Activated T-helper 9 cell treated with anti-CD3 and anti-CD28 coated beads, Interleukin-2, amount 50 U/mL, for 16 hours (primary cell): ENCODE results near the gene ZNF57.
"Not testable (repeated sequence)": the region's sequence is repeated elsewhere in the genome, so short reads cannot be mapped to it uniquely, and the experiment has no call there.

ENCODE experiments used
- DNase-seq: peaks from one replicate; pipeline ENCODE4 v3.0.0-alpha.2; 2020; ENCODE audit warnings: low read depth

ZNF57 gene

DNA sequence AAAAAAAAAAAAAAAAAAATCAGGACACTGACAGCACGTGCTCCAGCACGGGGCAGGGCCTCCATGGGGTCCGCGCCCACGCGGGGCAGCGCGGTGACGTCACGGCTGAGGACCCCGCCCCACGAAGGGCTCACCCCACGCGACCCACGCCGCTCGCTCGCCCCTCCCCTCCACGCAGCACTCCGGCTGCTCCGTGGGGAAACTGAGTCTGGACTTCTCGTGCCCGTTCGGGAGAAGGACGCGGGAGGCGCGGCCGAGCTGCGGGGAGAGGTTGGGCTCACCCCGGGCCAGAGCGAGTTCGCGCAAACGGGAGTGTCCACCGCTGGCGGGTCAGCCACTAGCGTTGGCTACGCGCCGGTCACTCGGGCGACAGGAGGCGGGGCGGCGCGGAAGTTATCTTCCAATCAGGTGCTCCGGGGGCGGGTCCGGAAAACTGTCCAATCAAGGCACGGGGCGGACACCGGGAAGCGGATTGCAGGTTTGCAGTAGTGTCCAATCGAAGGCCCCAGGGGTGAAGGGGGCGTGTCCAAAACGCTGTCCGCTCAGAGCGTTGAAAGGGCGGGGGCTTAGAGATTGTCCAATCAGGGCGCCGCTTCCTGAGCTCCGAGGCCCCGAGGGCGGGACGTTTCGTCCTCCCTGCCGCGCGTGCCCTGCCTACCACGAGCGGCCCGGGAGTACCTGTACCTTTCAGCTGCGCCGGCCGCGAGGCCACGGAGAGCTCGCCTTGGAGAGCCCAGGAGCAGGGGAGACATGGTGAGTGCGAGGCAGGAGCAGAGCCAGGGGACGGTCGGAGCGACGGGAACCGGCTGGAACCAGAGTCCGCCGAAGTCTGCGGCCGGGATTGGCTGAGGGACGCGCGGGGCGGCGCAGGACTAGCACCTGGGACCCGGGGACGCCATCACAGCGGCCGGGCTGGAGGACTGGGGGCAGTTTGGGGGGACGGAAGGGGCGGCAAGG is at the start of gene ZNF57:
Gene ZNF57, plus strand, starts transcription at position 633 of the 957 bp plus-strand sequence. Its CDS starts 118 bp downstream, at position 751.
- peak; percentile 97 for DNase-seq

GRCh38 chr19:2852598-2852997 is 48.1 kb upstream of the ZNF57 start:
- no peak for DNase-seq

DNA sequence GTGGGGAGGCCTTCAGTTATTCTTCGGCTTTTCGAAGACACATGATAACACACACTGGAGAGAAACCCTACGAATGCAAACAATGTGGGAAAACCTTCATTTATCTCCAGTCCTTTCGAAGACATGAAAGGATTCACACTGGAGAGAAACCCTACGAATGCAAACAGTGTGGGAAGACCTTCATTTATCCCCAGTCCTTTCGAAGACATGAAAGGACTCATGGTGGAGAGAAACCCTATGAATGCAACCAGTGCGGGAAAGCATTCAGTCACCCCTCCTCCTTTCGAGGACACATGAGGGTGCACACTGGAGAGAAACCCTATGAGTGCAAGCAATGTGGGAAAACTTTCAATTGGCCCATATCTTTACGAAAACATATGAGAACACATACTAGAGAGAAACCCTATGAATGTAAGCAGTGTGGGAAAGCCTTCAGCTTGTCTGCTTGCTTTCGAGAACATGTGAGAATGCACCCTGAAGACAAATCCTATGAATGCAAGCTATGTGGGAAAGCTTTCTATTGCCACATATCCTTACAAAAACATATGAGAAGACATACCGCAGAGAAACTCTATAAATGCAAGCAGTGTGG is 47.6 kb upstream of the ZNF57 start:
- no peak for DNase-seq

GRCh38 chr19:2854849-2855248 is 45.9 kb upstream of the ZNF57 start:
- DNase-seq = no peak

DNA sequence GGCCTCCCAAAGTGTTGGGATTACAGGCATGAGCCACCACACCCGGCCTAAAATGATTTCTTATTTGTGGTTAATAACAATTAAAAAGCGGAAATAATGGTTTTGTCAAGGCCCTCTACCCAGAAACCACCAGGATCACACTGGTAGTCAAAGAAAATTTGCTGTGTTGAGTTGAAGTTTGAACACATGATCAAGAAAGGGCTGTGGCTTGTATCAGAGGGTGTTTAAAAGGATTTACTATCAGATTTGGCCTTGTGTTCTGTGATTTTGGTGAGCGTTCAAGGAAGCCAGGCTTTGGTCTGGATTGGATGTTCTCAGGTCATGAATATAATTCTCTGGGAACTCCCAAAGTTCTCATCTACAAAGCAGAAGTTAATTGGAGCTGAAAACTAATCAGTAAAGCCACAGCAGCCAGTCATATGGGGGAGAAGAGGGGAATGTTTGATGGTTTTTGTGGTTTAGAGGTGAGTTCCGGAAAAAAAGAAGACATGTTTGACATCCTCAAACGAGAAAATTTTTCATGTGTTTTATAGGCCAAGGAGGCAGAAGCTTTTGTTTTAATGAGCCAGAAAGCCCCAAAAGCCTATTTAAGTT is 44.2 kb upstream of the ZNF57 start:
- DNase-seq = no peak

DNA sequence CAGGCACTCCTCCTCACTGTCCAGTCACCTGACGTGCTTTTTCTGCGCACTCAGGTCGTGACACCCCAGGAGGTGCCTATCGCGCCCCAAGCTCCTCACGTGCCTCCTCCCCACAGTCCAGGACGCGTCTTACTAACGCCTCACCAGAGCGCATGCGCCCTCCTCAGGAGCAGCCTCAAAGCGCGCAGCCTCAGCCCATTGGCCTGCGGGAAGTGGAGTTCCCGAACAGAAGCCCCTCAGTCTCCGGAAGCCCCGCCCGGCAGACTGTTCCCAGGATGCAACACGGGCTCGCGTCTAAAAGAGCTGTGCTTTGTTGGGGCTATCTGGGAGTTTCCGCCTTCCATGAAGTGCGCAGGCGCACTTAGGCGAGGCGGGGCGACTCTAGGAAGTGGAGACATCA is 41.9 kb upstream of the ZNF57 start:
- DNase-seq = no peak

- DNase-seq = no peak
These were observed 36.9 kb upstream of the ZNF57 start for GRCh38 chr19:2863816-2864215.

- DNase-seq = no peak
These were observed 35.2 kb upstream of the ZNF57 start for GRCh38 chr19:2865334-2866100.

DNA sequence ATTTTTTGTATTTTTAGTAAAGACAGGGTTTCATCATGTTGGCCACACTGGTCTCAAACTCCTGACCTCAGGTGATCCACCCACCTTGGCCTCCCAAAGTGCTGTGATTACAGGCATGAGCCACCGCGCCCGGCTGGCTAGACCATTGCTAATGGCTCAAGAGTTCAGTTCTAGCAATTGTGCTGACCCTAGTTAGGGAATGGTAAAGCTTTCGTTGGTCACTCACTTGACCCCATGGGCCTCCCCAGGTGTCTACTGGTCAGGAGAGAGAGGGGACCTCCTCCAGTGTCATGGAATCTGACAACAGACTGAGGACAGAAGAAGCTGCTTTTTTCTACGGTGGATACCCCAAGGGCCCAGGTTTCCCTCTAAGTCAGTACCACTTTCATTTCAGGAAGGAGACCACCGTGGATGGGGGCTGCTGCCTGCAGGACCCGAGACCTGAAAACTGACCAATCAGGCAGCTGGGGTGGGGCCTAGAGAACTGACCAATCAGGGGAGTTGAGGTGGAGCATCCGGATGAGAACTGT is 34.2 kb upstream of the ZNF57 start:
- DNase-seq = no peak

DNA sequence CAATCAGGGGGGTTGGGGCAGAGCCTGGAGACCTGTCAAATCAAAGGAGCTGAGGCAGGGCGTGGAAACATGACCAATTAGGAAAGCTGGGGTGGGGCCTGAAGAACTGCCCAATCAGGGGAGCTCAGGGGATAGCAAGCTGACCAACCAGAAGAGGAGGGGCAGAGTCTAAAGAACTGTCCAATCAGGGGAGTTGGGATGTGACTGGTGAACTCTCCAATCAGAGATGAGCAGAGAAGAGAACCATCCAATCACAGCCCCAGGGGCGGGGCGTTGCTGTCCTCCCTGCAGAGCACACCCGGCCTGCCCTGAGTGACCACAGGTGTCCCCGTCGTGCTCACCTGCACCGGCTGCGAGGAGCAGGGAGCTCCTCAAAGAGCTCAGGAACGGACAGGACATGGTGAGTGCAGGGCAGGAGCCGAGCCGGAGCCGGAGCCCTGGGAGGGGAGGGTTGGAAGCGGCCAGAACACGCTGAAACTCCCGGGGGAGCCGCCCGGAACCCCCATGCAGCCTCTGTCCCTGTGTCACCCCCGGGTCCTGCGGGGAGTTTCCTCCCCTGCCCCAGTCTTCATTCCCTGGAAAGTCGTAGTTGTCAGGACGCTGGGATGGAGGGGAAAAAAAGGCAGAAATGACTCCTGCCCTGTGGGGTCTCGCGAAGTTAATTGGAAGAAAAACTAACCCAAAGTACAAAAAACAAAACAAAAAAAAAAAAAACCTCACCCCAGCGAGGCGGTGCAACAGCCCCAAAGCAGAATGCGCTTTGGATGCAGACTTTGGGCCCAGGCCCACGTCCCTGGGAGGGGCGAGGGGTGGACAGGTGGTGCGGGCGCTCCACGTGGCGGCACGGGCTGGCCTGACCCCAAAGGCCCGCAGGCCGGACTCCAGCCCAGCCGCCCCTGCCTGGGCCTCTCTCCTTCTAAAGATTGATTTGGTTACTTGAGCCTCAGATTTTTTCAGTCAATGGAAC is 33.4 kb upstream of the ZNF57 start, which contains the start of gene ZNF556:
Gene ZNF556, plus strand, starts transcription at position 311 of the 967 bp plus-strand sequence. Its CDS starts 87 bp downstream, at position 398.
- DNase-seq = no peak

DNA sequence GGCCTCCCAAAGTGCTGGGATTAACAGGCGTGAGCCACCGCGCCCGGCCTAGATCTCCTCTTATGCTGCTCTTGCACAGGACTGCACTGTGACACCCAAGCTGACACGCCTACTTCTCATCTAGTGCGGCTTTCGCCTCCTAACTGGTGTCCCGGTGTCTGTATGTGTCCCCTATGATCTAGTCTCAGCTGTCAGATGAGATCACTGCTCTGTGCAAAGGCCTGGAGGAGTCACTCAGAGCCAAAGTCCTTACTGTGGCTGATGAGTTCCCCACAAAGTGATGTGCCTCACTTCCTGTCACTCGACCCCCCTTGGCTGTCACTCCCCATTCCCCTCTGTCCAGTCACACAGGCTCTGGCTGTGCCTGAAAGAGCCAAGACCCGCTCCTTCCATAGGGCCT is 31.1 kb upstream of the ZNF57 start:
- no peak for DNase-seq

- DNase-seq = not testable (repeated sequence)
These were observed 28.6 kb upstream of the ZNF57 start for GRCh38 chr19:2872175-2872574.

DNA sequence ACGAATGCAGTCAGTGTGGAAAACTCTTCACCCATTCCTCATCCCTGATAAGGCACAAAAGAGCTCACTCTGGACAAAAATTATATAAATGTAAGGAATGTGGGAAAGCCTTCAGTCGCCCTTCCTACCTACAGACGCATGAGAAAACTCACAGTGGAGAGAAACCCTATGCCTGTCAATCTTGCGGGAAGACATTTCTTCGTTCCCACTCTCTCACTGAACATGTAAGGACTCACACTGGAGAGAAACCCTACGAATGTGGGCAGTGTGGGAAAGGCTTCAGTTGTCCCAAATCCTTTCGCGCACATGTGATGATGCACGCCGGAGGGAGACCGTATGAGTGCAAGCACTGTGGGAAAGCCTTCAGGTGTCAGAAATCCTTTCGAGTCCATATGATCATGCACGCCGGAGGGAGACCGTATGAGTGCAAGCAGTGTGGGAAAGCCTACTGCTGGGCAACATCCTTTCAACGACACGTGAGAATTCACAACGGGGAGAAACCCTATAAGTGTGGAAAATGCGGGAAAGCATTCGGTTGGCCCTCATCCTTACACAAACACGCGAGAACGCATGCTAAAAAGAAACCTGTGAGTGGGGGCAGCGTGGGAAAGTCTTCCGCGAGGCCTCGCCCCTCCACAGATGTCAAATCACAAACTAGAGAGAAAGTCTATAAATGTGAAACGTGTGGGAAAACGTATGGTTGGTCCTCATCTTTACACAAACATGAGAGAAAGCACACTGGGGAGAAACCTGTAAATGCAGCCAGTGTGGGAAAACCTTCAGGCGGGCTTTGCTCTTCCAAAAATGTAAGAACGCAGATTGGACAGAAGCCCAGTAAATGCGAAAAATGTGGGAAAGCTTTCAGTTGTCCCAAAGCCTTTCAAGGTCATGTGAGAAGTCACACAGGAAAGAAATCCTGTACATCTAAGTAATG is 23.1 kb upstream of the ZNF57 start:
- no peak for DNase-seq

GRCh38 chr19:2883686-2884439 is 16.9 kb upstream of the ZNF57 start:
- DNase-seq = no peak

- DNase-seq = no peak
These were observed 15.0 kb upstream of the ZNF57 start for GRCh38 chr19:2885736-2886135.

- DNase-seq = no peak
These were observed 13.3 kb upstream of the ZNF57 start for GRCh38 chr19:2887391-2887914.

DNA sequence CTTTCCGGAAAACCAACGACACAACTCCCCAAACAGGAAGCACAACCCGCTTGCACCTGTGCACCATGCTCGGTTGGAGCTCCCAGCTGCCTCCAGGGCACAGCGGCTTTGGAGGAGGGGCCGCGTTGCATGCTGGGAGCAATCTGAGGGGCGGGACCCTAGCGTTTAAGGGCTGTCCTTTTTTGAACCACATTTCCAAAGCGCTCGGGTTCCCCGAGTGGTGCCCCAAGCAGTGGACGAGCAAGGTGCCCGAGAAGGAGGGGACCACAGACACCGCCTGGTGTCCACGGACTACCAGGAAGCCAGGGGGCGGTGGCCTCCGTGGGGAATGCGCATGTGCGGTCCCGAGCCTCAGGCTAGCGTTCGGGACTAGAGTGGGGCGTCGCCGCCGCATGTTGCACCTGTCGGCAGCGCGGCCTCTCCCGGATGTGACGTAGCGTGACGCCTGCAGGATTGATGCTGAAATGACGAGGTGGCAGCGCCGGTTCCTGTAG is 11.9 kb upstream of the ZNF57 start:
- DNase-seq = no peak

- not testable (repeated sequence) for DNase-seq
These were observed 10.2 kb upstream of the ZNF57 start for GRCh38 chr19:2890531-2890930.
